MM.1S (cell line): ENCODE results near the gene KCNK7.

Experiments used
- CTCF ChIP-seq: fragments of 300-600 bp; sonication (generic); IDR thresholded peaks from 2 replicates; pipeline ENCODE4 v1.5.1; 2016; ENCODE audit warnings: antibody characterized with exemption, low read length, mixed read lengths
- EZH2 ChIP-seq: fragments of 300-600 bp; sonication (generic); optimal IDR thresholded peaks from 2 replicates; pipeline ENCODE3; 2017; ENCODE audit warnings: low read depth, mild to moderate bottlenecking, antibody characterized with exemption, low read length, mixed read lengths
- EZH2phosphoT487 ChIP-seq: fragments of 300-600 bp; sonication (generic); IDR thresholded peaks from 2 replicates; pipeline ENCODE4 v1.6.1; 2018; ENCODE audit warnings: antibody characterized with exemption, low read length

GRCh38 chr11:65581928-65582327 is 13.7 kb downstream of the KCNK7 start:
- TF ChIP-seq CTCF (no peak), EZH2 (no peak), EZH2phosphoT487 (no peak)
